NCI-H748 (cell line): Measurements from ENCODE around the gene NPM3.
A peak's percentile ranks its signal among the peaks of the same experiment; 100 is the strongest.

ENCODE experiments used
- DNase-seq: peaks from one replicate; lab custom pipeline; 2025; ENCODE audit not compliant: unreplicated experiment; lab: John Stamatoyannopoulos, UW

The NPM3 gene

DNA sequence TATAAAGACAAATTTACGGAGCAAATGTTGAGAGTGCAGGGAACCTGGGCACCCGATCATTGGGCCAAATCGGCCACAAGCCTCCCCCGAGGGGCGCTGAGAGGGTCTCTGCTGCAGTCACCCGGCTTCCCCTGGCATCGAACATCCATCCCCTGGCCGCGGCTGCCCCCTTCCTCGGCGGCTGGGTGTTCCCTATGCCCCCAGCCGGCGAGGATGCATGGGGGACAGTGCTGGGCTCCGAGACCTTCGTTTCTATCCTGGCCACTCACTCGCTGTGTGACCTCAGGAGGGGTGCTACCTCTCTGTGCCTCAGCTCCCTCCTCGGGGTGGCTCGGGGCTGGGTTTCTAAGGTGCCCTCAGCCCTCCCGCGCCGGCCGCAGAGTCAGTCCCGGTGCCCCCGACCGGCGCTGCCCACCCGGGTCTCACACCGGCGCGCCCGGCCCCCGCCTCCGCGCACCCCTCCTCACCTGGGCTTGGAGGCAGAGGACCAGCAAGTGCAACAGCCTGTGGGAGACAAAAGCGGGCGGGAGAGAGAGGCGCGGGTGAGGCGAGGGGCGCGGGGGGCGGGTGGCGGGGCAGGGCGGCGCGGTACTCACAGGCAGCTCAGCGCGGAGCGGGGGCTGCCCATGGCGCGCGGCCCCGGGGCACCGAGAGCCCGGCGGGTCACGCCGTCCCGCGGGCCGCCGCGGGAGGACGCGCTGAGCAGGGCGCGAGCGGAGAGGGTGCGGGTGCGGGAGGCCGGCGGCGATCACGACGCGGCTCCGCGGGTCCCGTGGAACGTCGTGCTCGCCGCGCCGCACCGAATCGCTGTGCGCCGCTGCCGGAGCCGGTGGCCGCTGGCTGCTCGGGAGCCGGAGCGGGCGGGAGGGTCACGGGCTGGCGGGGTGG, 7.7 kb downstream of the NPM3 start, which contains the start of gene FGF8:
Gene FGF8 (minus strand): TSS at position 842 of the 888 bp plus-strand sequence. CDS start 214 bp downstream, at position 628.
- peak; percentile 15 for DNase-seq

- DNase-seq, result no peak
These were observed 8.5 kb downstream of the NPM3 start for GRCh38 chr10:101774589-101775272.

GRCh38 chr10:101773923-101774588, 9.2 kb downstream of the NPM3 start:
- DNase-seq, result no peak

GRCh38 chr10:101772895-101773761, 10.1 kb downstream of the NPM3 start:
- DNase-seq, result no peak

DNA sequence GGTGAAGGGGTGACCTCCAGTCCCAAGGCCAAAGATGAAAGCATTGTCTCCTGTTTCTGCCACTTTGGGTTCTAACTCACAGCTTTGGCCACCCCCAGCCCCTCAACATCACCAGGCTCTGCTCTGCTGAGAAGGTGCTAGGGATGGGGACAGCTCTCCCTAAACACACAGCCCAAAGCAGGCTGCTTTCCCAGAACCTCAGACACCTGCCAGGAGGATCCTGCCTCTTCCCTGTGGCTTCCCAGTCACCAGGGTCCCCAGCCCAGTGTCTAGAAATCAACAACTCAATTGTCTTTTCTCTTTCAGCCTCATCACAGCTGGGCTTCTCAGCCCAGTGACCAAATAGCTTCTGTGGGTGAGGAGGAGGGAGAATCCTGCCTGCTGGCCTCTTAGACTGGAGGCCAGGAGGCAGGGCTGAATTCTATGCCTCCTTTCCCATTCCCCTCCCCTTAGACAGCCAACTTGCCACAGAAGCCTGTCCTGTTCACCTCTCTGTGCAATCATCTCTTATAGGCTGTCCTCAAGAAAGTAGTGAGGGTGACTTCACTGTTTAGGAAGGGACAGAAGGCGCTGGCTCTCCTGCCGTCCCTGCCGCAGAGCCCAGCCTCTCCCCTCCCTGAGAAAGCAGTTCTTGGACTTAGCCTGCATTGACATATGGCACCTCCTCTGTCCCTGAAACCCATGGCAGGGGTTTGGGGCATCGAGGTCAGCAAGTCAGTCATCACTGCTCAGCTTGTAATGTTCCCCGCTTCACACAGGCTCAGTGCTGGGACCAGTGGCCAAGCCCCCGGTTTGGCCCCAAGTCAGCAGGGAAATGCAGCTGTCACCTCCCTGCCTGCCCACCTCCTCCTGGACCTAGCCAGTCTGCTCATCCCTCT, 11.0 kb downstream of the NPM3 start:
- no peak for DNase-seq

DNA sequence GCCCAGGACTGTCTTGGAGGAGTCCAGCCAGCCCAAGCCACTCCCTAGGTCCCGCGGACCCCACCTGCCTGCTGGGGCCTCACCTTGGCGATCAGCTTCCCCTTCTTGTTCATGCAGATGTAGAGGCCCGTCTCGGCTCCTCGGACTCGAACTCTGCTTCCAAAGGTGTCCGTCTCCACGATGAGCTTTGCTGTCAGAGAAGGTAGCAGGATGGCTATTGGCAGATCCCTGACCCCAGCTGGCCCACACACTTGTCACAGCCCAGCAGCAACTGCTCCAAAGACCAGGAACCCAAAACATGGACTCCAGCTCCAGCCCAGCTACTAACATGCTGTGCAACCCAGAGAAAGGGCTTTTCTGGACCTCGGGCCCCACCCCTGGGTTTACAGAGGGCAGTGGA, 11.9 kb downstream of the NPM3 start:
- no peak for DNase-seq

DNA sequence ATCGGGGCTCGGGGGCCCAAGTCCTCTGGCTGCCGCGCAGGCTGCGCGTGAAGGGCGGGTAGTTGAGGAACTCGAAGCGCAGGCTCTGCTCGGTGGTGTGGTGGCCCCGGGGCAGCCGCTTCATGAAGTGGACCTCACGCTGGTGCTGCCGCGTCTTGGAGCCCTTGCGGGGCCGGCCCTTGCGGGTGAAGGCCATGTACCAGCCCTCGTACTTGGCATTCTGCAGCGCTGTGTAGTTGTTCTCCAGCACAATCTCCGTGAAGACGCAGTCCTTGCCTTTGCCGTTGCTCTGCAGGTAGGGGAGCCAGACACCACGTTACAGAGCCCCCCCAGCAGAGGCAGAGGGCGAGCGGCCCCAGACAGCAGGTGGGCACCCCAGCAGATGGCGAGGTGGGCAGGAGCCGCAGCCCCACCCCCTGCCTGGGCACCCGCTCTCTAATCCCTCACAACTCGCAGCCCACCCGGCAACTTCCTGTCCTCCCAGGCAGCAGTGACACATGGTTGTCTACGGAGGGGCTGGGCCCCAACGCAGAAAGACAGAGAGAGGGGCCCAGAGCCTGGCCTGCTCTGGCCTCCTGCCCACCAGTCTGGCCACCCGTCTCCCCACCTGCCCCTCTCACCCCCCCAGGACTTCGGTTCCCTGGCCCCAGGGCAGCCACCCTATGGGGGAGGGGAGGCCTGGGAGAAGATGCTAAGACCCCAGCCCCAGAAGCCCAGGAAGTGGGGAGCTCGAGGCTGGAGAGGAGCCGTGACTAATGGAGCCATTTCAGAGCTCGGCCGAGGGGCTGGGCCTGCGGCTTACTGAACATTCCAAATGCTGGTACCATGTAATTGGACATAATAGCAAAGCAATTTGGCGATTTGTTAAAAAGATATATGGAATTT, 12.7 kb downstream of the NPM3 start:
- no peak for DNase-seq

DNA sequence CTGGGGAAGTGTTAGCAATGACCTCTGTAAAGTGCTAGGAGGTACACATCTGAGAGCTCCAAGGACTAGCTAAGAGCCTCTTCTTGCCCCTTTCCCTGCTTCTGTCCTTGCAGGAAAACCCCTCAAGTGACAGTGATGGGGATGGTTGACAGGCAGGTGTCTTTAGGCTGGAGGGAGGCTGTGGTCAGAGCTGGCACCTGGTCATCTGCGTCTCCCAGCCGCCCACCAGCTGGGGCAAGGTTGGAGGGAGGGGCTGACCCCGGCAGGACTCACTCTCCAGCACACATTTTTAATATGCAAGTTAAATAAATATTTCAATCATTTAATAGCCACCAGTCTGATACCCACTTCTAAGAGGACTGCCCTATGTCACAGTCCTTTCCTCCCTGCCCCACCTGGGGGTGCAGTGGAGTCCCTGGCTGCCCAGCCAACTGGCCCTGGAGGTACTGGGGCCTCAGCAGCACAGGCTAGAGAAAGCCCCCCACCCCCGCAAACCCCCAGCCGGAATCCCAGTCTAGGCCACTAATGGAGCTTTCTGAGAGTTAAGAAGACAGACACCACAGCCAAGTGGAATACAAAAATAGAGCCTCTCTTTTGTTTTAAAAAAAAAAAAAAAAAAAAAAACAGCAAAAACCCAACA, 13.6 kb downstream of the NPM3 start:
- DNase-seq, result no peak

- DNase-seq, result no peak
These were observed 14.5 kb downstream of the NPM3 start for GRCh38 chr10:101768791-101769170.

- DNase-seq, result no peak
These were observed 15.1 kb downstream of the NPM3 start for GRCh38 chr10:101767966-101768790.

- no peak for DNase-seq
These were observed 15.7 kb downstream of the NPM3 start for GRCh38 chr10:101767600-101767945.

GRCh38 chr10:101766753-101767599, 16.3 kb downstream of the NPM3 start:
- DNase-seq, result no peak

GRCh38 chr10:101766306-101766705, 16.9 kb downstream of the NPM3 start:
- DNase-seq, result no peak

DNA sequence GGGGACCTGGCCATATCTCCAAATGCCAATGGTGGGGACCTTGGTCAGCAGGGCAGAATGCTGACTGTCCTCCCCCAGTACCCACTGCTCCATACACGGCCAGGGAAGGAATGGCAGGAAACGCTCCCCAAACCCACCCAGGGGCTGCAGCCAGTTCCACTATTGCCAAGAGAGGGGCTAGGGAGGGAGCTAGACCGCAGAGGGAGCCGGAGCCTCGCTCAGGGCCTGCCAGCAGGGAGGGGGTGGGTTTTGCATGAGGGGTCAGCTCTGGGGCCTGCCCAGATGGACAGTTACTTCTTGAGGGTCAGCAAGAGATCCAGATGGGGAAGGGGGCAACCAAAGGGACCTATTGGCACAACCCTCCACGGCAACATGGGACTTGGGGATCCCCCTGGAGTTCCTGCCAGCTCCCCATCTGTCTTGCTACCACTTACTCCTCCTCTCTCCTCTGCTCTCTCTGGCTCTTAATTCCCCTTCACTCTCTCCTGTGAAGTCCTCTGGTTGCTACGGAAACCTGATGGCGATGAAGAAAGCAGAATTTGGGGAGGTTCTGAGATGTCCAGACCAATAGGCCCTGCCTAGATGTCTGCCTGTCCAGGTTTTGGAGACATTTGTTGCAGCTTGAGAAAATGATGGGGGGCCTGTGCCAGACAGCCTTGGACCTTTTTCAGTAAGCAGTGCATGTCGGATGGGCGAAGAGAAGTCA, 20.0 kb downstream of the NPM3 start:
- DNase-seq, result no peak

DNA sequence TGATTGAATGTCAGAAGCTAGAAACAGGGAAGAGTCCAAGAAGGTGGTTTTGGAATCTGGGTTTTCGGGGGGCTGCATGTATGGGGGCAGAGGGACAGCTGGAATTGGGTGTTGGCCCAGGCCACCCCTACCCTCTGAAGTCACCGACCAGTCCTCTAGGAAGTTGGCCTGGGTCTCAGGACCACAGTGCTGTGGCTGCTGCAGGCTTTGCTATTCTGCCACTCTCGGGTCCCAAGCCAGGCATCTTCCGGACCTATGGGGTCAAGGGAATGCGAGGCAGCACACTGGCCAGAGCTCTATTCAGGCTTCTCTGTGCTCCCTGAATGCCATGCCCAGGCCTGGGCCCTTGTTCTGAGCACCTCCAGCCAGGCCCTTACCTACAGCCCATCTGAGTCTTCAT, 20.5 kb downstream of the NPM3 start:
- DNase-seq, result no peak

DNA sequence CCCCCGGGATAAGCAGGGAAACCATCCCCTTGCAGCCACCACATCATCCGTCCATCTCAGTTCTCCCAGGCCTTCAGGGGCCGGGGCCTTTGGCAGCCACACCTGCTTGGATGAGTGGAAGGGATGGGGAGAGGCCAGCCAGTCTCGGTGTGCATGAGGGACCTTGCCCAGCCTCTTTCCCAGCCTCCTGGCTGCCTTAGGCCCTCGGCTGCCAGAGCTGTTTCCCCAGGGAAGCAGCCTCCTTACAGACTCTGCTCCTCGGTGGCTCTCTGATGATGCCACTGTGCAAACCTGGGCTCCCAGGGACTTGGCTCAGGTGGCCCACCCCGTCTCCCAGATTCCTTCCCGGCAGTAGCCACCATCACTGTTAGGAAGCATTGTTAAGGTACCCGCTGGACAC, 22.0 kb downstream of the NPM3 start:
- no peak for DNase-seq
